ENCODE results near the gene NFIC.
A peak's percentile ranks its signal among the peaks of the same experiment; 100 is the strongest.
"Not testable (repeated sequence)": the region's sequence is repeated elsewhere in the genome, so short reads cannot be mapped to it uniquely, and the experiment has no call there.

The NFIC gene

DNA sequence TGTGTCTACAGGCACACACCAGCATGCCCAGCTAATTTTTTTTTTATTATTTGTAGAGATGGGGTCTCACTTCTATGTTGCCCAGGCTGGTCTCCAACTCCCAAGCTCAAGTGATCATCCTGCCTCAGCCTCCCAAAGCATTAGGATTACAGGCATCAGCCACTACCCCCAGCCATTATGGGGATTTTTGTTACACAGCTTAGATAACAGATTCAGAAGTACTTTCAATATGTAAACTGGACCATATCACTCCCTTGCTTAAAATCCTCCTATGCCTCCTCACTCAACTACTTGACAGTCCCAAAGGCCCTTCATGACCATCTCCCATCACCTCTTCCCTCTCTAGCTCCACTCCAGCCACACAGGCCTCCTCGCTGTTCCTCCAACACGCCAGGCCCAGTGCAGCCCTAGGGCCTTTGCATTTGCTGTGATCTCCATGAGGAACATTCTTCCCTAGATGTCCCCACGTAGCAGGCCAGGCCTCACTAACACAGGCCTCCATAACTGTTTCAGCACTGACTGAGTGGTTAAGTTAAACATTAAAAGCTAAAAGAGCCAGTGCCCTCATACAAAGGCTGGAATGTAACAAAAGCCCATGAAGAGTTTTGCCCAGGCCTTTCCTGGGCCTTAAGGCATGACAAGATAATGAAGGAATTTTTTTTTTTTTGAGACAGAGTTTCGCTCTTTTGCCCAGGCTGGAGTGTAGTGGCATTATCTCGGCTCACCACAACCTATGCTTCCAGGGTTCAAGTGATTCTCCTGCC is 131.6 kb downstream of the NFIC start:
- DNase-seq, result no peak

DNA sequence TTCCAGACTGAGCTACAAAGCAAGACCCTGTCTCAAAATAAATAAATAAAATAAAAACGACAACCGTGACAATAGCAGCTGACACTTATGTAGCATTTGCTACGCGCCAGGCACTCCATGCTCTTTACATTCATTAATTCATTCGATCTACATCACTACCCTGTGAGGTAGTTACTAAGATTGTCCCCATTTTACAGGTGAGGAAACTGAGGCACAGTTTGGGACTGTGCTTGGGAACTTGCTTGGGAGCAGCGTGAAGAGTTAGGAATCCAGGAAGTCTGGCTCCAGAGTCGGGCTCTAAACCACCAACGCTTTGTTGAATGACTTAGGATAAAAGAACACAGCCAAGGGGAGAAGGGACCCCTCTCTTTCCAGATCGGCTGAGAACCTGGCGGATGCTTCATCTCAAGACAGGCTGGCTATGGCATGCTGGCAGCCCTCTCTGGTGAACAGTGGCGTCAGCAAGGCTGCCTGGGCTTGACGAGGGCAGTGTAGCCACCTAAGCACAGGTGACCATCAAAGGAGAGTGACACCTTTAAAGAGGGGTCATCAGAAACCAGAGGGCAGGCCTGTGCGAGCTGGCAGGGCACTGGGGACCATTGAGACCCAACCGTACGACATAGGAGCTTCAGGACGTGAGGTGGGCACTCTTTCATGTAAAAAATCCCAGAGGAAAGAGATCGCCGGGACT is 133.5 kb downstream of the NFIC start:
- DNase-seq, result no peak

DNA sequence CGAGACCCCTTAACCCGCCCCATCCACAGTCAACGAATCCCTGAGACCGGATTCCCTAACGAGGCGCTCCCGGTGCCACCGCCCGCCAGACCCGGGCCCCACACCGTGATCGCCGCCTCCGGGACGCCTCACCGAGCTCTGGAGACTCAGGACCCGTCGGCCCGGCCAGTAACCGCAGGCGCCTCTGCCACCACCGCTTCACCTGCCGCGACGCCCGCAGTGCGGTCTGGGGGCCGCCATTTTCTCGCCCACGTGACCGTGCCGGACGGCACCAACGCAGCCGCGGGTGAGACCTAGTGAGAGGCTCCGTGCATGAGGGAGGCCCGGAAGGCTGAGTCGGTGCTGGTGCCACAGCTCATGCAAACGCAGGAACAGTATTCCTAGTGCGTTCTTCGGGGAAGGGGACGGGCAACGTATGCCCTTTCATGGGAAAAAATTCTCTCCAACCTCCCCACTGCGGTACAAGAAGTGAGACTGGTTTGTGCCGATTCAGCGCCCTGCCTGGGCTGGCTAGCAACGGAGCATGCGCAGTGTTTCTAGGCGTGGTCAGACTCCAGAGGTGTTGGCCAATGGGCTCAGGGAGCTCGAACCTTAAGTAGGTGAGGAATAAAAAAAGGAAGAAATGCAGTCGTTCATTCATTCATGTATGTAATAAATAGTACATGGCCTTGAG is 134.2 kb downstream of the NFIC start, which contains the start of gene DOHH:
TSS of gene DOHH (minus strand) at position 246 of the 673 bp plus-strand sequence. CDS start 3,860 bp downstream, outside the sequence.
- DNase-seq, result peak; percentile 97

DNA sequence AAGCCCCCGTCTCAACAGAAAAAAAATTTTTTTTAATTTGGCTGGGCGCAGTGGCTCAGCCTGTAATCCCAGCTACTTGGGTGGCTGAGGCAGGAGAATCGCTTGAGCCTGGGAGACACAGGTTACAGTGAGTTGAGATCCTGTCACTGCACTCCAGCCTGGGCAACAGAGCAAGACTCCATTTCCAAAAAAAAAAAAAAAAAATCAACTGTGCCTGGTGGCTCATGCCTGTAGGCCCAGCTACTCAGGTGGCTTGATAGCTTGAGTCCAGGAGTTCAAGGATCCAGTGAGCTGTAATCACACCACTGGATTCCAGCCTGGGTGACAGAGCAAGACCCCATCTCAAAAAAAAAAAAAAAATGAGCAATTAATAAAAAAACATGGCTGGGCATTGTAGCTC is 135.4 kb downstream of the NFIC start:
- no peak for DNase-seq

DNA sequence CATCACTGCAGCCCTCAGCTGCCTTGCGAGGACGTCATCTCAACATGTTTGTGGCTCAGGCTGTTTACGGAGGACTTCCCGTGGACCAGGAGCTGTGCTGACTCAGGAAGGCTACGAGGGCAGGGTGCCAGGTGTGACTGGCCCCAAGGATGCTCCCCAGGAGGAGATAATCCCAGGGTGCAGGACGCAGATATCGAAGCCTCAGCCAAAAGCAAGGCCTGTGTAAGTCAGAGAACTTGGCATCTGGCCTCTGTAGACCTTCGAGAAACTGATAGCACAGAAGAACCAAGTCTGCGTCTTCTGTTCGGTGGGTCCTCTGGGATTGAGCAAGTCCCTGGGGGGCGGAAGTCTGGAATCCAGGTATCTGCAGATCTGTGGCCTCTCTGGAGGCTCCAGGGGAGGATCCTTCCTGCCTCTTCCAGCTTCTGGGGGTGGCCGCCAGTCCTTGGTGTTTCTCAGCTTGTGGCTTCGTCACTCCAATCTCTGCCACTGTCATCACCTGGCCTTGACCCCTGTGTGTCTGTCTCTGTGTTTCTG is 136.7 kb downstream of the NFIC start:
- no peak for DNase-seq

DNA sequence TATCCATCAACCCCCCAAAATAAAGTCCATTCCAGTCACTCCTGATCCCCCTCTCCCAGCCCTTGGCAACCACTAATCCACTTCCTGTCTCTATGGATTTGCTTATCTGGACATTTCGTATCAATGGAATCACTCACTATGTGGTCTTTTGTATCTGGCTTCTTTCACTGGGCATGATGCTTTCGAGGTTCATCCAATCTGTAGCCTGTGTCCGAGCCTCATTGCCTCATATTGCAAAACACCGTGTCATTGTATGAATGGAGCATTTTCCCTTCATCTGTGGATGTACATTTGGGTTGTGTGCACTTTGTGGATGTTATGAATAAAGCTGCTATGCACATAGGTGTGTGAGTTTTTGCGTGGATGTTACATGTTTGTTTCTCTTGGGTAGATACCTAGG is 138.4 kb downstream of the NFIC start:
- no peak for DNase-seq

DNA sequence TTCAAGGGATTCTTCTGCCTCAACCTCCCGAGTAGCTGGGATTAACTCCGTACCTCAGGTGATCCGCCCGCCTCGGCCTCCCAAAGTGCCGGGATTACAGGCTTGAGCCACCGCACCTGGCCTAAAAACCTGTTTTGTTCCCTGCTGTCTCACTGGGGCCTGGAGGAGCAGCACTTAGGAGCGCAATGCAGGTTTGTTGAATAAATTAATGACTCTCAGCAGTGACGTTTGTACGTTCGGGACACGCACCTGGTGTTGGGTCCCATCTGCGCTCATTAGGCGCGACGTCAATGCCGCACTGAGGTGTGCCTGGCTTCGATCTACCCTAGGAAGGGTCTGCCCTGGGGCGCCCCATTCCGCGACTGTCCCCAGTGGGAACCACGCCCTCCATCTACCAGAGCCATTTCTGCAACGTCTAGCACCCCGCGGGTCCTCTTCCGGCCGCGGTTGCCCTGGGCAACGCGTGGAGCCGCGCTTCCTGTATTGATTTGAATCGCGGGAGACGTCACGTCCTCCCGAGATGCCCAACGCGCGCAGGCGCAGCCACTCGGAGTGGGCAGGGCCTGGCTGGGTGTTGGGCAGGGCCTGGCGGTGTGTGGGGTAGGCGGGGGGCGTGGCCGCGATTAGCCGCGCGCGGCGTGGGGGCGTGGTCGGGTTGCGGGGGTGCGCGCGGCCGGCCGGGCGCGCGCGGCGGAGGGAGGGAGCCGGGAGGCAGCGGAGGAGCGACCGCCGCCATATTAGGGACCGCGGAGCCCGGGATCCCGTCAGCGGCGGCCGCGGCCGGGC is 139.4 kb downstream of the NFIC start, which contains the start of gene FZR1:
TSS of gene FZR1 (plus strand) at position 714 of the 786 bp plus-strand sequence. CDS start 16,679 bp downstream, outside the sequence.
- peak; percentile 99 for DNase-seq

DNA sequence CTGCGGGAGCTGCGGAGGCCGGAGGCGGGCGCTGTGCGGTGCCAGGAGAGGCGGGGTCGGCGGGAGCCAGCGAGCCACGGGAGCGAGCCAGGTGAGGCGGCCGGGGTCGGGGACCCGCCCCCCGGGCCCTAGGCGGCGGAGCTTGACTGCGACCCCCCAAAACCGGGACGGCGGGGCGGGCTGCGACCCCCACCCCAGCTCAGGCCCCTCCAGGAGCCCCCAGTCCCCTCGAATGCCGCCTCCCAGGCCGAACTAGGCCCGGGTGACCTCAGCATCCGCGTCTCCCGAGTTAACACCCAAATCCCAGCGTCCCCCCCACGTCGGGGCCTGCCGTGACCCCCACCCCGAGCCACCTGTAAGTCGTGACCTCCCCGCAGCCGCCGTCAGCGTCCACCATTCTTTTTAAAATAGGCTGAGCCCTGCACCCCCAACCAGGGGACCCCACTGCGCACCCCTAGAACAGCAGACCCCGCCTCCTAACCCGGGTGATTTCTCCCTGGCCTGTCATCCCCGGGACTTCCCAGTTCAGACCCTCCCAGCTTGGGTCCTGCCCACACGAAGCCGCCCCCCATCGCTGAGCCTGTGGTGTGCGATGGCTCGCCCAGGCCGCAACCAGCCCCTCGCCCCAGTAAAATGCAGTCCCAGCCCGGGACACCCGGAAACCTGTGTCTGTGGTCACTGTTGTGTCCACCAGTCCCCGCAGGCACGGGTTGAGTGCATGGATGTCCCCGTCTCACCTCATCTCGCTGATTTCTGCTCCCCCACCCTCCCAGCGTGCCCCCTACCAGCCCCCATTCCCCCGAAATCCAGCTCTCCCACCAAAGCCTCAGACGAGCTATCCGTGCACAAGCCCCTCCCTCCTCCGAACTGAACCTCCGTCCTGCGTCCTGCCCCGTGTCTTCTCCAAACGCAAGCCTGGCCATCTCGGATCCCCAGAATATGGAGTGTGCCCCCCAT is 140.3 kb downstream of the NFIC start:
- DNase-seq, result no peak

DNA sequence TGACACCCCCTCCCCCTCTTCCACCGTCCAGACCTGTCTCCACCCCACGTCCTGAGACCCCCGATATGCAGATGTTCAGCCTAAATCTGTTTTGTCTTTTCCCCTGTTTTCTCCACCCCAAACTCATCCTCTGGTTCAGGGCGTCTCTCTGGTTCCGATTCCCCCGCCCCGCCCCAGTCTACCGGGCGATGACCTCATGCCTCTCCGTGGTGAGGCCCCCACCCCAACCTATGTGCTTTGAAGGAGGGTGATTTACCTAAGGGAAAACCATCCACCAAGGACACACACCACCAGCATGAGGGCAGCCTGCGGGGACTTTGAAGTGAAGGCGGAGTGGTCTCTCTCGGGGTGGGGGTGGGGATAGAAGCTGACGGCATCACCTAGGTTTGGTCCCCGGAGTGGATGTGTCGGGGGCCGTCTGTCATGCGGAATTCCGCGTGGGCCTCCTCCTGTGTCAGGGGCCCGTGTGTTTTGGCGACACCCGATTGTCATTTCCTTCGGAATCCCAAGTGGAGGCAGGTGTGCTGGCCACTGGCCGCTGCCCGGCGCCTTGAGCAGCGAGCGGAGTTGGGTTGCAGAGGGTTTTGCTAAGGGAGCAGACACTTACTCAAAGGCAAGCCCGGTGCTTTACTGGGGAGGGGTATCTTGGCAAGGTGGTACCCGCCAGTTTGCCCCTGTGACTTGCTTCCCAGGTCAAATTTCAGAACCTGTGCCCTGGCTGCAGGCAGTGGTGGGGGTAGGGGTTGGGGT is 141.2 kb downstream of the NFIC start:
- no peak for DNase-seq

DNA sequence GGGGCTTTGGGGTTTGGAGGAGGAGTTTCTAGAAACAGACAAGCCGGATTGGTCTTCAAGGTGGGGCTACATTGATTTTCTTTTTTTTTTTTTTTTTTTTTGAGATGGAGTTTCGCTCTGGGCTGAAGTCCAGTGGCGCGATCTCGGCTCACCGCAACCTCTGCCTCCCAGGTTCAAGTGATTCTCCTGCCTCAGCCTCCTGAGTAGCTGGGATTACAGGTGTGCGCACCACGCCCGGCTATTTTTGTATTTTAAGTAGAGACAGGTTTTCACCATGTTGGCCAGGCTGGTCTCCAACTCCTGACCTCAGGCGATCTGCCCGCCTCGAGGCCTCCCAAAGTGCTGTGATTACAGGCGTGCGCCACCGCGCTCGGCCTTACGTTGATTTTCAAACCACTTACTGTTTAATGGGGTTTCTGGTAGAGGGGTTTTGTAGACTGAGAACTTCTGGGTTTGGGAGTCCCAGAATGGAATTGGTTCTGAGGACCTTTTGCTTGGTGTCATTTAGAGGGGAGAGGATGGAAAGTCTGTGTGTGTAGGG is 141.8 kb downstream of the NFIC start:
- not testable (repeated sequence) for DNase-seq

DNA sequence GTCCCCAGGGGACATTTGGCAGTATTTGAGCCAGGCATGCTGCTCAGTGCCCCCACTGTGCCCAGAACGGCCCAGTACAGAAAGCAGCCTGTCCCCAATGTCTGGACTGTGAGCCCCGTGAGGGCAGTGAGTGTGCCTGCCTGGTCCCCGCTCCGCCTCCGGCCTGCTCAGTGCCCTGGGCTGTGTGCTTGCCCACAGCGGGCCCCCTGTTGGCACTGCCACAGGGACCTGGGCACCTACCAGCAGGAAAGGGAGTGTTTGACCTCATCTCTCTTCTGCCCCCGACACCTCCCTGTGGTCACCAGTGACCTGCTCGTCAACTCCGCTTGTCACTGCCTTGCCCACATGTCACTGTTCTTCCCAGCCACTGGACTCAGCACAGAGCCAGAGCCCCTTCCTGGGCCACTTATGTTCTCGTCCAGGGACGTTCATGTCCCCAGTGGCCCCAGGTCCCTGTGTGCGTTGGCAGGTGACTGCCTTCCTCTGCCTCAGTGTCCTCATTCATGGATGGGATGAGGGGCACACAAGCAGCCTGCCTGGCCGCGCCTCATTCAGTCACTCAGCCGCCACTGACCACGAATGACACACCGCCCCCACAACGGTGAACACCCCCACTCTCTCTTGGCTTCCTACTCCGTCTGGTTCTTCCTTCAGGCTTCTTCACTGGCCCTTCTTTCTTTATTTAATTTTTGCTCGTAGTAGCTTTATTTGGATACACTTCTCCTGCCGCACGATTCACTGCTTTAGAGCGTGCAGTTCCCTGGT is 142.6 kb downstream of the NFIC start:
- no peak for DNase-seq

DNA sequence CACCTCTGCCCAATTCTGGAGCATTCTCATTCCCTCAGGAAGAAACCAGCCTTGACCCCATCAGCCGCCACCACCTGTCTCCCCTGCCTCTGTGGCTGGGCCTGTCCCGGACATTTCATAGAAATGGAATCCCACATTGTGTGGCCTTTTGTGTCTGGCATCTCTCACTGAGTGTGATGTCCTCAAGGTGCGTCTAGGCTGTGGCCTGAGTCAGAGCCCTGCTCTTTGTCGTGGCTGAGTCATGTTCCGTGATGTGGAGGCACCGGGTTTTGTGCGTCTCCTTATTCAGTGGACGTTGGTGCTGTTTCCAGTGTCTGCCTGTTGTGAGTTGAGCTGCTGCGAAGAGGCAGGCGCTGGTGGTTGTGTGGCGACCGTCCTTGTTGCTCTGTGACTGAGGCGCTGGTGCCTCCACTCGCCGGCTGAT is 143.2 kb downstream of the NFIC start:
- no peak for DNase-seq

DNA sequence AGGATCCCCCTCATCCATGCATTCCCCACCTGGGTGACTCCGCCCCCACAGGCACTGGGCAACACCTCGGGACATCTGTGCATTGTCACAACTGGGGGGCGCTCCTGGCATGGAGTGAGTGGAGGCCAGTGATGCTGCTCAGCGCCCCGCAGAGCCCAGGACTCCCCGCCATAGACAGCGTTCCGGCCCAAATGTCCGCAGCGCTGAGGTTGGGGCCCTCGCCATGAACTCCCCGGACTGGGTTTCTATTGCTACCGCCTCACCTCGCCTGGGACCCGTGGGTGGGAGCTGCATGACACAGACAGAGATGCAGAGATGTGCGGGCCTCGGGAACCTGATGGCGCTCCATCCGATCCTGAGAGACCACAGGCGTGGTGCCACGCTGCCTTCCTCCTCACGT is 144.3 kb downstream of the NFIC start:
- no peak for DNase-seq

DNA sequence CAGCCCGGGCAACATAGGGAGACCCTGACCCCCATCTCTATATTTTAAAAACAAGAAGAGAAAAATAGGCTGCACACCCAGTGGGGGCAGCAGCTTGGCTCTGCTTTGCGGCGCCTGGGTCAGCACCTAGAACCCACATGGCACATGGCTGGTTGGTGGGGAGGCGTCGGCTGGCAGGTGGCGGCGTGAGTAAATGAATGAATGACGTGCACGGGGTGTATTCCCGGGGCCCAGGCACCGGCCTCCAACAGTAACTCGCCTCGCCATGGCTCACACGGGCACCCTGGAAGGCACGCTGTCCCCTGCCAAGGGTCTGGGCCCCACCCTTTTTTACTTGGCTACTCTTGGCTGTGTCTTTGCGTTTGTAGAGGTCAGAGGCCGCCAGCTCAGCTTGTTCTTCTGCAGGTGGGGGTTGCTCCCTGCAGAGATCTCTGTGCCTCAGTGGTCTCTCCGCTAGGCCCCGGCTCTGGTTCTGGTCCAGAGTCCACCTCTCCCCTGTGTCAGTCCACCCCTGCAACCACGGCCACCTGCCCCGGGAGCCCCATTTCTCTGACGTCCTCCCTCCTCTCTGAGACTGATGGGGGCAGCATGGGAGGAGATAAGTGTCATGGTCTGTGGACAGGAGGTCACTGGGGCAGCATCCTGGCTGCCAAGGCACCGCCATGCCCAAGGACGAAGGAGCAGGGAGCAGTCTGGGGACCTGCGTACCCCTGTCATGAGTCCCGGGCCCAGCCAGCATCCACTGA is 145.3 kb downstream of the NFIC start:
- DNase-seq, result no peak

DNA sequence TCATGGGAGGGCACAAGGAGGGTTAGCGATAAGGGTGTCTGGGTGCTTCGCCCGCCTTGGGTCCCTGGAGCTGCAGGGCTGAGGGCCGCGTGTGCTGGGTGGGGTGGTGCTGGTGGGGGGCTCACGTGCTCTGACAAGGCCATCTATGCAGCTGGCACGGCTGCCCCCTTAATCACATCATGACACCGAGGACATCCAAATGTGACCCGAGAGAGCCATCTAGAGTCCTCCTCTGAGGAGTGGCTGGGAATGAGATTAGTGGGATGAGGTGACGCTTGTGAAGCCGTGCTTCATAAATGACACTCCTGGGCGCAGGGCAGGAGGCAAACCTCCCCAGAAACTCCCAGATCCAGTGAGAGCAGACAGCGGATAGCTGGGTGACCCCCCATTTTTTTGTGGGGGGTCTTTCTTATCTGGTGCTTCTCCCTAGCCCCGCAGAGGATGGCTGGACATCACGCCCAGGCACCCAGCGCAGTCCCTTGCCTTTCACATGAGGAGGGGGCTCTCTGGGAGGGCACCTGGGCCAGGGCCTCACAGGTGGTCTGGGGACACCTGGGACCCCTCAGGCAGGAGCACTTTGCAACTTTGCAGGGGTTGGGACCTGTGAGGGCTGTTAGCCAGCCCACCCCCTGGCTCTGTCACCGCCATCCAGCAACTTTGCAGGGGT is 146.3 kb downstream of the NFIC start:
- no peak for DNase-seq

DNA sequence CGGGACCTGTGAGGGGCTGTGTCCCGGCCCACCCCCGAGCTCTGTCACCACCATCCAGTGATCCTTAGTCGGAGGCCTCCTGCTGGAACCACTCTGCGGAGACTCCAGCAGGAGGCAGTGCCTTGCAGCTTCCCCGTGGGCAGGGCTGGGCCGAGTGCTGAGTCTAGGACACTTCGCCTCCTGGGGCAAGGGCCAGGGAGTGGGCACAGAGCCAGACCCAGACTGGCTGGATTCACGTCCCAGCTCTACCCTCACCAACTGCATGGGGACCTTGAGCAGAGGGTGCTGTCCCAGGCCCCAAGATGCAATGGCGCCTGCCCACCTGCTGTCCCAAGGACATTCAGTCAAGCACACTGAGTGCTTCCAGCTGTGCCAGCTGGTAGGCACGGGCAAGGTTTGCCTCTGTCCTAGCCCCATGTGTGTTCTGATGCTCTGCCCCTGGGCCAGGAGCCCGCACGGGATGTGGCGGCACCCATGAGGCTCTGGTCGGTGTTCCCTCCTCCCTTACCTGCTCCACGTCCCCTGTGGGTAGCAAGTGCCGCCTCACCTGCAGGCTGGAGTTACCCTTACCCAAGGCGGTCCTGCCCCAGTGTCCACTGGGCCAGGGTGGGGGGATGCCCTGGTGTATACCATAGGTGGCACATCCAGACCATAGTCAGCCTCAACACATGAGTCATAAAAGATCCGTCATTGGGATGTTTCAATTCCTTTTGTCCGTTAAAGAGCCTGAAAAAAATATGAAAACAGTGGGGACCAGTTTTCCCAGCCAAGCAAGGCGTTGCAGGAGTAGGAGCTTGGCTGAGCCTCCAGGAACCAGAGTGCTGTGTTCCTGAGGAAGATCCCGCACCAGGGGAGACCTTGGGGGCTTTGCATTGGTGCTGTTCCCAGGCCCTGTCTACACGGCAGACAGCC is 147.1 kb downstream of the NFIC start:
- no peak for DNase-seq

DNA sequence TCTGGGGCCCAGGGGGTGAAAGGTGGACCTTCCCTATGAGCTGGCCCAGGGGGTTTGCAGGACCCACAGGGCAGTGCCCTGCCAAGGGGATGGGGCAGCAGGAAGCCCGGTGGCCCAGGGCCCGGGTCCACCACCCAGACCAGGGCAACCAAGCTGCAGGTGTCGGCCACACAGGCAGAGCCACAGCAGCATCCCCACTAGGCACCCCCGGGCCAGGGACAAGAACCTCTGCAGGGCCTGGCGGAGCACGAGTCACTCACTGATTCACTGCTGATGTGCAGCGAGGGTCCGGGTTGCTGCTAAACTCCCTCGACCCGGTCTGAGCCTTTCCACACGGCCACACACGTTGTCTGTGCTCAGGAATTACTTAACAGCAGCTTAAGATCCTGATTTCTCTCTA is 148.5 kb downstream of the NFIC start:
- no peak for DNase-seq

All from NCI-H345 (cell line).